GM18951 (cell line): ENCODE measurements around the gene IGLON5.
A peak's percentile ranks its signal among the peaks of the same experiment; 100 is the strongest.

Experiments
- POLR2A ChIP-seq: IDR thresholded peaks from 4 replicates; pipeline ENCODE4 v1.6.1; 2011; ENCODE audit warnings: mild to moderate bottlenecking; ENCODE audit not compliant: insufficient read length, insufficient read depth; ENCODE audit errors: extremely low read depth
- in situ Hi-C: fragments of 300-500 bp; cut with MboI; formaldehyde crosslinking; loops from one replicate; pipeline ENCODE4 v1.12.0; 2022; ENCODE audit warnings: low sequenced_read_pairs, mixed read lengths, inconsistent platforms; ENCODE audit not compliant: unreplicated experiment

The IGLON5 gene

DNA sequence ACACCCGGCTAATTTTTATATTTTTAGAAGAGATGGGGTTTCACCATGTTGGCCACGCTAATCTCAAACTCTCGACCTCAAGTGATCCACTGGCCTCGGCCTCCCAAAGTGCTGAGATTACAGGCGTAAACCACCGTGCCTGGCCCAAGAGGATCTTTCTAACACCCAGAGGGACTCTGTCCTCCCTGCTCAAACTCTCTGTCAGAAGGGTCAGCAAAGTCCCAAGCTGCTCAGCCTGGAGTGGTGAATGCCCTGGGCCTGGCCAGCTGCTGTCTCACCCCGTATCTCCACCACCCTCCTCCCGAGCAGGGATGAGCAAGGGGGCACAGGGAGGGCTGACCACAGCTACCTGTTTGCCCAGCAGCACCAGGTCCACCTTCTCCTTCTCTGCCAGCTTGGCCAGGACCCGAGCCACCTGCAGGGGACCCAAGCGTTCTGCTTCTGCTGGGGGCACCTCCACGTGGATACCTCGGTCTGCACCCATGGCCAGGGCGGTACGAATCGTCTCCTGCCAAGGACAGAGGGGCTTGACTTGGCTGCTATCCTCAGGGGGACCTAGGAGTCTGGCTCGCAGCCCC lies 41.4 kb downstream of the IGLON5 start:
- in situ Hi-C loops: no loop called here
- no peak for TF ChIP-seq POLR2A

DNA sequence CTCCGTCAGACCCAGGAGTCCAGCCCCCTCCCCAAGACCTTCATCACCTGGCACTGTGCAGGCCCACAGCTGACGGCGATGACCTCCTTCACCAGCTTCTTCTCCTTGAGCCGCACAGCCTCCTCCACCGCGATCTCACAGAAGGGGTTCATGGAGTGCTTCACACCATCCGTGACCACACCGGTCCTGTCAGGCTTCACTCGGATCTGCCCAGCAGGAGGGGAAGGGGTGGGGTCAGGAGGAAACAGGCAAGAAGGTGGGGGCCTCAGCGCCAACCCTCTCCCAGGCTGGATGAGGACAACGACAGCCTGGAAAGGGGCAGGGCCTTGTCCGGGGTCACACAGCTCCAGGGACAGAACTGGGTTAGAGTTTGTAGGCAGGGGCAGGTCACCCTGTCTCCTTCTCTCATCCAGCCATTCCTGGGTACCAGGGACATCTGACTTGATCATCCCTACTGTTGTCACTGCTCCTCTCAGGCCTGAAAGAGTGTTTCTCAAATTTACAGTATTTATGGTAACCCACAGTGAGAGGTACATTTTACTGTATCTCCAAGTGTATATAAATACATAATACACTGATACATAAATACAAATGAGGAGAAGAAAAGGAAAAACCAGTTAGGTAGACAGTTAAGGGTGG lies 42.8 kb downstream of the IGLON5 start:
- in situ Hi-C loops: no loop called here
- no peak for TF ChIP-seq POLR2A

DNA sequence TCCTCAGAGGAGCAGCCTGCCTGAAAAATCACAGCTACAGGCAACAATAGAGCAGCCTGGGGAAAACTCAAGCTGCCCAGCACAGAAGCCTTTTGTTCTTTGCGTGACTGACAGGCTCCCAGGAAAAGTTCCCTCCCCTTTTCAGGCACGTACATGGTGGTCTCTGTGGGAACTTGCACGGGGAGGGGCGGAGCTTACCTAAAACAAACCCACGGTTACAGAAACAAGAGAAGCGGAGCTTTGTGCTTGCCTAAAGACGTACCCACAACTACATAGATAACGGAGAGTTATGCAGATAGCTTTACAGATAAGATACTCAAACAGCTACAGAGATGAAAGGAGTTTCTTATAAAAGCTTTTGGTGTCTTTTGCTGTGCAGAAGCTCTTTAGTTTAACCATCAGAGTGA lies 43.3 kb downstream of the IGLON5 start:
- in situ Hi-C loops: no loop called here
- TF ChIP-seq POLR2A: no peak

DNA sequence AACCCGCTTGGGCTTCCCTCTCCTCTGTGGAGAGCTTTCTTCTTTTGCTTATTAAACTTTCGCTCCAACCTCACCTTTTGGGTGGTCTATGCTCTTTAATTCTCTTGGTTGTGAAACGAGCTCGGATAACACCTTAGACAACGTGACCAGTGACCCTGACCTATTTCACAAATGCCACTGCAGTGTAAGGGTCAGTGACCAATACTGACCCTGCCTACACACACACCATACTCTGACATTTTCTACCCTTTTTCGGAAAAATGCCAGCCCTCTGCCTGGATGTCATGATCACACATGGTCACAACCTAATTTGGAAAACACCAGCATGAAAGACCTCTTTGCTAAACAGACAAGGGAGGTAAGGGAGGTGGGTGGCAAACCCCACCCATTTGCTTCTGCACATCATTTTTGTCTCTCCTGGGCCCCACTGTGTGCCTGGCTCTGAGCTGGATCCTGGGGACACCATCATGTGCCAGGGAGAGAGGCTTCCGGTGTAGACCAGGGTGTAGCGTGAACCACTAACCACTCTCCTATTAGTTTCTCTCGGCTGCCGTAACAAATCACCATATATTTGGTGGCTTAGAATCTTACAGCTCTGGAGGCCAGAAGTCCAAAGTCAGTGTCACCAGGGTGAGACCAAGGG lies 44.8 kb downstream of the IGLON5 start:
- in situ Hi-C loops: no loop called here
- TF ChIP-seq POLR2A: no peak

DNA sequence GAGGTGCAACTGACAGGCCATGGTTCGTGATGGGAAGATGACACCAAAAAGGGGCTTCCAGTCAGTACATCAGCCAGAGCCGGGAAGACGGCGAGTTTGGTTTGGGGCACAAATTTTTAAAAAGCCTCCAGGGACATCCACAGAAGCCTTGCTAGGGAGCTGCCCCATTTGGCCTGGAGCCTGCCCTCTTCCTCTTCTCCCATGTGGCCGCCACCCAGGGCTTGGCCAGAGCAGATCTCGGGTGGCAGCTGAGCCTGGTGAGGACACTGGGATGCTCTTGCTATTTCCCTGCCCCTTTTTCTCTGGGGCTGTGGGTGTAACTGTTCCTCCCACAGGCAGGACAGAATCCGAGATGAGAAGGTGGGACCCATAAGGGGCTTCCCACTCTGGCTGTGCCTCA lies 46.5 kb downstream of the IGLON5 start:
- no peak for TF ChIP-seq POLR2A
- in situ Hi-C loops: no loop called here

DNA sequence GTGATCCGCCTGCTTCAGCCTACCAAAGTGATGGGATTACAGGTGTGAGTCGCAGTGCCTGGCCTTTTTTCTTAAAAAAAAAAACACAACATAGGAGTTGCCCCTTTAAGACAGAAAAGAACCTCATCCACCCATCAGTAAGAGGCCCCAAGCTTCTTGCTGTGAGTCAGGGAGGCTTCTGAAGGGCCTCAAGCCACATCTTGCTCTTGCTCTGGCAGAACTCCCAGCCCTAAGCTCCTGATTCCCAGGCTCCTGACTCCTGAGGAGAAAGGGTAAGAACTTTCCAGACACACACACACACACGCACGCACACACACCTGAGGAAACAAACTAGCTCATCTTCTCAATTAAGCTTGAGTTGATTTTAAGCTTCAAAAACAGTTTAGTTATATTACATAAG lies 47.9 kb downstream of the IGLON5 start:
- in situ Hi-C loops: no loop called here
- no peak for TF ChIP-seq POLR2A

DNA sequence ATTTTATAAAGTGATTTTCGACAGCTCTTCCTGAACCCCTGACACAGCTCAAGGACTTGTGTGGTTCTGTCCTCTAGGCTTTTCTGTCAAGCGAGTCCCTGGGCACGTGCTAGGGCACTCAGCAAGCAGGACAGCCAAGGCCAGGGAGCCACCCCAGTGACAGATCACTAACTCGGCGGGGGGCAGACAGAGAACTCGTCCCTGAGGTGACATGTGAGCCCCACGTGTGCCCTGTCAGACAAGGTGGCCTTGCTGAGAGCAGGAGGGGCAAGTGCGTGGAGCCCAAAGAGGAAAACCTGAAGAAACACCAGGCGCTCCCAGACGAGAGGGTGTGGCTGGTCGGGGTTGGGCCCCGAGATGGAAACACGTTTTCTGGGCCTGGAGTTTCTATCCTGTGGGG lies 49.8 kb downstream of the IGLON5 start:
- in situ Hi-C loops: no loop called here
- no peak for TF ChIP-seq POLR2A

DNA sequence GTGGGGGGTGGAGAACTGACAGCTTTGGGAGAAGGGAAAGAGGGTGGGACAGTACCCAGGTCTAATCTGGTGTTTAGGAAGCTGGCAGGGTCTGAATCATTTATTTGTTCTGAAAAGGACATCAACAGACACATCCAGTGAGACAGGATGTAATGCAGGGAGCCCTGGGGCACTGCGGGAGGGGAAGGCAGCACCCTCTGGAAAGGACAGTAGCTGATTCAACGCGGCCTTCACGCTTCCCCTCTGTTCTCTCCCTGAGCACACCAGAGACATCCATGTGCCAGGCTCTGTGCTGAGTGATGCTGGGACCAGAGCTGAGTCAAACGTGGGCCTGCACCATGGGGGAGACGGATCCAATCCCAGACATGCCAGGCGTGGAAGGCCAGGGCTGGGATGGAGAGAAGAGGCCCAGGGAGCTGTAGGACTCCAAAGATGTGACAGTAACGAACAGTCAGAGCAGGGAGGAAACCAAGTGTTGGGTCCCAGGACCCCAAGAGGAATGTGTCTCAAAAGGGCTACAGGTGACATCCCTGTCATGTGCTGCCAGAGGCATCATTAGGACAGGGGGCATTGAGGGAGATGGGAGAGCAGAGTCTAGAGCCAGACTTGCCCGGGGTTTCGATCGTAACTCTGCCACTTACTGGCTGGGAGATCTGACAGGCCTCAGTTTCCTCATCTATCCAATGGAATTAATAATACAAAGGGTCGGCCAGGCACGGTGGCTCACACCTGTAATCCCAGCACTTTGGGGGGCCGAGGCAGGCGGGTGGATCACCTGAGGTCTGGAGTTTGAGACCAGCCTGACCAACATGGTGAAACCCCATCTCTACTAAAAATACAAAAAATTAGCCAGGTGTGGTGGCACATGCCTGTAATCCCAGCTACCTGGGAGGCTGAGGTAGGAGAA lies 53.0 kb downstream of the IGLON5 start:
- TF ChIP-seq POLR2A: no peak
- in situ Hi-C loops: no loop called here

DNA sequence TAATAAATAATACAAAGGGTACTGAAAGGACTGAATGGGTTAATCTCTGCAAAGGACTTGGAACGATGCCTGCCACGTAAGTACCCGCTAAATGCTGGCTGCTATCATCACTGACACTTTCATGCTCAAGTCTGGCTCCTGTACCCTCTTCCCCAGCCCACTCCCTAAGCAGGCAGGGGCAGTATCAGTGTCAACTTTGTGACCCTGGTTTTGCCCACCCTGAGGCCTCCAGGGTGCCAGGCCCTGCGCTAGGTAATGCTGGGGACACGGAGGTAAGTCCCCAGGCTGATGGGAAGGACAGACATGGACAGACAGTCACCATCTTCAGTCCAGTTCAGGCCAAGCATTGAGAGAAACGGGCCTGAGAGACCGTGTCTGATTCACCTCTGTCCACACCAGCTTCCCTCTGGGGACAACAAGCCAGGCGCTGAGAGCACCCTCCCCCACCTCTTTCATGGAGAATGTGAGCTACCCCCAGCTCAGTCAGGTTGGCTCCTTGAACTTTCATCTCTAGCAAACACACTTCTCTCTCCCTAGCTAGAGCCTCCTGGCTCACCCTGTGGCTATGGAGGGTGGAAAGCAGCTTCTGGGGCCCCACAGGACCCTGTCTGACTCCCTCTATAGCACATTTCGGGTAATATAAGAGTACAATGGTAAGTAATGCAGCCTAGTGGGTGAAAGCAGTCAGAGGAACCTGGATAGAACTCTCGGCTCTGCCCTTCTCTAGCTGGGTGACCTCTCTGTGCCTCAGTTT lies 53.9 kb downstream of the IGLON5 start:
- no peak for TF ChIP-seq POLR2A
- in situ Hi-C loops: no loop called here

DNA sequence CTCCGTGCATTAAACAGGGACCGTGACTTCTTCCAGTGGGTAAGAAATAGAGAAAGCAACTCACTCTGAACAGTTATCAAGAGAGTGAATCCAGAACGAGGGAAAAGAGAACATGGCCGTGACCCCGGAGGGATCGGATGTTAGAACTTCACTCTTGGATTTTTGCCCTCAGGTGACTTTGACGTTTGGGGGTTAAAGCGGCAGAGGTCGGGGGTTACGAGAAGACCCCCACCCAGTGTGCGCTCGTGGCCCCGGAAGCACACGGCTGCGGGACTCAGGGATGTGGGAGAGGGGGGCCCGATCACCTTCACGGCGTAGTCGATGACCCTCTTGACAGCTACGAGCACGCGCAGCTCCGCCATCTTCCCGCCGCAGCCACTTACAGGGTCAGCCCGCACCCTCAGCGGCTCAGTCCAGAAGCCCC lies 54.5 kb downstream of the IGLON5 start, which contains the start of gene ETFB:
Gene ETFB (minus strand): TSS at position 424 of the 424 bp plus-strand sequence. CDS start 62 bp downstream, at position 362.
- in situ Hi-C loops: no loop called here
- TF ChIP-seq POLR2A: peak; percentile 73

DNA sequence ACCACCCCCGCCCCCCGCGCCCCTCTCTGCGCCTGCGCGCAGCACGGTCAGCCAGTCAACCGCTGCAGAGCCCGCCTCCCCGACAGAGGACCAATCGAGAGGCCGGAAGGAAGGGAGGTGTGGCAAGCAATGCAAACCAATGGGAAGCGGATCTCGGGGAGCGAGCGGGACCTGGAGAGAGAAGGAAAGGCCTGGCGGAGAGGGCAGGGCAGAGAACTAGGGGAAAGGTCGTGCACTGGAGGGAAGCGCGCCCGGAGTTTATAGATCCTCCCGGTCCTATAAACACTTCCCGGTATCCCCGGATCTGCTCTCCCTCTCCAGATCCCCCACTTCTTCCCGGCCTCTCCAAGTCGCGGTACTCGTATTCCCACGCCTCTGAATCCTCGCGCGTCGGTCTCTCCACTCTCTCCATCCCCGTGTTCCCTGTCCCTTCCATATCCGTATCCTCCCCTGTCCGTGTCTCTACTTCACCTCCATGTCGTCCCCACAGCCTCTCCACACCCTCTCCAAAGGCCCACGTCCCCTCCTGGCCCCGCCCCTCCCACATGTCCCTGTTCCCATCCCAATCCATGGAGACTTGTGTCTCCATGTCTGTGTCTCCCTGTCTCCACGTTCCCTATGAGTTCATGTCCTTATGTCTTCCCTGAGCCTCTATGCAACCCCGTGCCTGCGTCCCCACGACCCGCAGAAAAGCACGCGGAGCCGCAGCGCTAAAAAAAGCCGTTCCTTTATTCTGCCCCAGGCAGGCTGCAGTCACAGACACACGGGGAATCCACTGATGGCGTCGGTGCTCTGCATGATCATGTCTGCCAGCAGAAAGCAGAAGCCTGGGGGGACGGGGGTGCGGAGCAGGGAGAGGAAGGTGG lies 55.2 kb downstream of the IGLON5 start:
- peak; percentile 81 for TF ChIP-seq POLR2A
- in situ Hi-C loops: no loop called here

DNA sequence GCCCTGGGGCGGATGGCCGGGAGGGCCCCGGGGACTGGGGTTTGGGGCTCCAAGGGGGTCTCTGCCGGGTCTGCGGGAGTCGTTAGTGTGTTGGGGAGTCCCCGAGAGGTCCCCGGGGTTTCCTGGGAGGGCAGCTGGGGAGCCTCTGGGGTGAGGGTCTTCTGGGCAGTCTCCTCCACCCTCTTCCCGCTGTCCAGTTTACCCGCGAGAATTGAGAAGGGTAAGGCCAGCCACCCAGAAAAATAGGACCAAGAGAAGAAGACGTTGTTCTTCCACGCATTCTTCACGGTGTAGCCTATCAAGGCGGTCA lies 55.8 kb downstream of the IGLON5 start:
- TF ChIP-seq POLR2A: no peak
- in situ Hi-C loops: no loop called here
